ENCODE measurements around the gene SYTL5. TPM values are rescaled to one million over a fixed set of nuclear protein-coding genes. Genes with fewer than 3 reads are reported as not detected.

SYTL5 gene
- total and polyA plus RNA-seq, 2 of the 4 experiments (the other 2 are of a cell fraction) = 0.19 to 0.54 TPM

- no peak for TF ChIP-seq RAD21 (IDR thresholded peaks at IDR 0.05; ENCODE audit: low read length)
Measured at GRCh38 chrX:38103857-38104812, 97.8 kb downstream of the SYTL5 start (continued).

- H3K18ac ChIP-seq (ENCODE audit: low read depth, low read length) = no peak overlapping the region
- no peak overlapping the region for H3K56ac ChIP-seq (ENCODE audit: extremely low read depth, insufficient read depth, low read length)
- no peak overlapping the region for H2BK15ac ChIP-seq (ENCODE audit: low read depth, low read length)
- H3K9ac ChIP-seq (ENCODE audit: low read depth, low read length) = no peak overlapping the region
- H2AK5ac ChIP-seq (ENCODE audit: low read depth, low read length) = no peak overlapping the region
- no peak overlapping the region for H3K4me2 ChIP-seq (ENCODE audit: low read depth, low read length)
- no peak overlapping the region for H3K4ac ChIP-seq (ENCODE audit: low read depth, low read length)
- H2BK5ac ChIP-seq (ENCODE audit: low read depth, low read length, poor library complexity, severe bottlenecking) = no peak overlapping the region
- no peaks in the 10 kb centered on the region for H3K79me1 ChIP-seq (ENCODE audit: low read depth in 1 of 2, low read length in 2 of 2)
- no peaks in the 10 kb centered on the region for H3K9me3 ChIP-seq (ENCODE audit: control insufficient read depth, insufficient read depth, low read length)
- BruUV-seq (replicated peaks) = no TSS peak
- CTCF ChIA-PET = no interaction called here
- dilution Hi-C loops (cut with HindIII; ENCODE audit: low sequenced_read_pairs, unreplicated experiment) = no loop called here
- ATAC-seq (ENCODE audit: low read depth) (no peak), DNase-seq (no peak)
- H4K8ac ChIP-seq (ENCODE audit: low read depth in 2 of 2, low read length in 2 of 2) = no peak overlapping the region
- POLR2A ChIA-PET (ENCODE audit: unreplicated experiment) = no interaction called here
- no peak overlapping the region for H4K91ac ChIP-seq (ENCODE audit: insufficient read depth, low read depth, low read length)
- H2BK120ac ChIP-seq (ENCODE audit: low read depth, low read length) = no peak overlapping the region
- no peaks in the 10 kb centered on the region for H3K27me3 ChIP-seq (ENCODE audit: control insufficient read depth, insufficient read depth, low read length)
- H2AK9ac ChIP-seq (replicated peaks; ENCODE audit: low read depth, low read length, poor library complexity) = no peak overlapping the region
- in situ Hi-C loops (cut with MboI; ENCODE audit: low sequenced_read_pairs) = no loop called here
- H3K4me3 ChIP-seq (ENCODE audit: insufficient read depth, low read depth, low read length) = no peak overlapping the region
- no peak overlapping the region for H2AFZ ChIP-seq (replicated peaks; ENCODE audit: low read length, poor library complexity)
- no peak overlapping the region for H3K14ac ChIP-seq (replicated peaks; ENCODE audit: low read depth, low read length)
- no CpG with 5 or more reads among the region's 6 CpGs for WGBS, 2 experiments (ENCODE audit: extremely low coverage in 2 of 2, insufficient read length in 1 of 2)
- H4K20me1 ChIP-seq (ENCODE audit: insufficient read depth, low read length) = no peaks in the 10 kb centered on the region
- no peak overlapping the region for H2BK20ac ChIP-seq (ENCODE audit: low read depth, low read length)
- intact Hi-C loops (cut with micrococcal nuclease) = no loop called here
- no peaks in the 10 kb centered on the region for H3K9me1 ChIP-seq (ENCODE audit: insufficient read depth, low read length)
- H3K4me1 ChIP-seq (ENCODE audit: control insufficient read depth, insufficient read depth, low read length) = no peaks in the 10 kb centered on the region
- no peak overlapping the region for H3K23ac ChIP-seq (ENCODE audit: low read depth, low read length)
- H4K5ac ChIP-seq (ENCODE audit: low read depth, low read length) = no peak overlapping the region
- no peaks in the 10 kb centered on the region for H3K36me3 ChIP-seq (ENCODE audit: control insufficient read depth, insufficient read depth, low read length)
- H3K27ac ChIP-seq (ENCODE audit: insufficient read depth, low read length) = no peak overlapping the region
- TF ChIP-seq MAZ (IDR thresholded peaks at IDR 0.05; ENCODE audit: borderline replicate concordance, low read depth, low read length) (no peak), RCOR1 (IDR thresholded peaks at IDR 0.05; ENCODE audit: insufficient replicate concordance, low read length) (no peak), FOS (IDR thresholded peaks at IDR 0.05; ENCODE audit: low read depth, low read length) (no peak), CEBPB (IDR thresholded peaks at IDR 0.05; ENCODE audit: low read depth, low read length) (no peak), MAFK (IDR thresholded peaks at IDR 0.05; ENCODE audit: low read depth, low read length) (no peak), RAD21 (IDR thresholded peaks at IDR 0.05; ENCODE audit: low read length) (no peak), CTCF (conservative IDR thresholded peaks at IDR 0.05; ENCODE audit: low read depth, low read length) (no peak), MXI1 (IDR thresholded peaks at IDR 0.05; ENCODE audit: borderline replicate concordance, low read depth, low read length) (no peak), NFE2L2 (IDR thresholded peaks at IDR 0.05; ENCODE audit: low read depth, low read length) (no peak), BHLHE40 (IDR thresholded peaks at IDR 0.05; ENCODE audit: low read depth, low read length) (no peak), SMC3 (IDR thresholded peaks at IDR 0.05; ENCODE audit: low read depth, low read length) (no peak)
- TF ChIP-seq, protein P1, sequence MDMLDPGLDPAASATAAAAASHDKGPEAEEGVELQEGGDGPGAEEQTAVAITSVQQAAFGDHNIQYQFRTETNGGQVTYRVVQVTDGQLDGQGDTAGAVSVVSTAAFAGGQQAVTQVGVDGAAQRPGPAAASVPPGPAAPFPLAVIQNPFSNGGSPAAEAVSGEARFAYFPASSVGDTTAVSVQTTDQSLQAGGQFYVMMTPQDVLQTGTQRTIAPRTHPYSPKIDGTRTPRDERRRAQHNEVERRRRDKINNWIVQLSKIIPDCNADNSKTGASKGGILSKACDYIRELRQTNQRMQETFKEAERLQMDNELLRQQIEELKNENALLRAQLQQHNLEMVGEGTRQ (IDR thresholded peaks at IDR 0.05; ENCODE audit: low read depth, low read length) = no peak
Measured at GRCh38 chrX:38105216-38105725, 98.9 kb downstream of the SYTL5 start.

Data from IMR-90 (cell line).